H1 (cell line): Measurements from ENCODE around the gene PRDM5. TPM values are rescaled to one million over a fixed set of nuclear protein-coding genes. Genes with fewer than 3 reads are reported as not detected.

ENCODE experiments used
- CTCF ChIA-PET: fragments of 300-600 bp; sonication (Branson Sonifier 250); formaldehyde crosslinking; loops from one replicate; lab custom pipeline; 2021; ENCODE audit not compliant: partially characterized antibody; lab: Charles Lee
- POLR2A ChIA-PET: fragments of 300-600 bp; sonication (Branson Sonifier 250); formaldehyde crosslinking; loops from one replicate; lab custom pipeline; 2021; ENCODE audit warnings: inconsistent platforms; ENCODE audit not compliant: partially characterized antibody; lab: Charles Lee
- DNase-seq, 2 experiments: peaks; one replicate each; pipeline versions ENCODE4 v3.0.0 to v3.0.0-alpha.2; 2010 to 2022; ENCODE audit warnings: low spot score in 2 of 2, low read depth in 1 of 2, mixed read lengths in 1 of 2
- FAIRE-seq: peaks from 2 replicates; lab custom pipeline; 2011; peaks lifted over from hg19 to GRCh38; lab: Jason Lieb, UNC
- H2AFZ ChIP-seq: 2 replicates; pipeline ENCODE4 v1.8.1; 2012; ENCODE audit warnings: low read length, inconsistent platforms
- H2AK5ac ChIP-seq: 2 replicates; pipeline ENCODE4 v1.6.1; 2013; ENCODE audit warnings: low read depth, low read length
- H2BK120ac ChIP-seq: replicated peaks from 2 replicates; pipeline ENCODE3; 2013; ENCODE audit warnings: low read depth, low read length, inconsistent platforms
- H2BK12ac ChIP-seq: 2 replicates; pipeline ENCODE4 v1.6.1; 2013; ENCODE audit warnings: low read depth, low read length
- H2BK15ac ChIP-seq: 2 replicates; pipeline ENCODE4 v1.6.1; 2013; ENCODE audit warnings: low read length
- H2BK20ac ChIP-seq: 2 replicates; pipeline ENCODE4 v1.6.1; 2013; ENCODE audit warnings: low read length
- H2BK5ac ChIP-seq: 2 replicates; pipeline ENCODE4 v1.6.1; 2013; ENCODE audit warnings: low read depth, low read length
- H3K14ac ChIP-seq: 2 replicates; pipeline ENCODE4 v1.6.1; 2013; ENCODE audit warnings: inconsistent platforms; ENCODE audit not compliant: insufficient read length
- H3K18ac ChIP-seq: 2 replicates; pipeline ENCODE4 v1.6.1; 2013; ENCODE audit warnings: low read length; ENCODE audit errors: extremely low read depth
- H3K23ac ChIP-seq: 2 replicates; pipeline ENCODE4 v1.6.1; 2013; ENCODE audit warnings: inconsistent platforms; ENCODE audit not compliant: insufficient read length
- H3K23me2 ChIP-seq: 2 replicates; pipeline ENCODE4 v1.6.1; 2013; ENCODE audit warnings: low read depth, low read length
- H3K27ac ChIP-seq: 2 replicates; pipeline ENCODE4 v1.6.1; 2011; ENCODE audit warnings: low read depth, low read length, inconsistent platforms
- H3K27me3 ChIP-seq, 4 experiments: replicated peaks in 1 of 4; 1 replicate in 1 of 4; 2 replicates in 3 of 4; pipeline versions ENCODE4 v1.6.1 to v1.8.1; 2011 to 2013; ENCODE audit warnings: low read length in 3 of 4, mild to moderate bottlenecking in 3 of 4, inconsistent platforms in 2 of 4, mixed read lengths in 2 of 4, moderate library complexity in 1 of 4; ENCODE audit not compliant: control insufficient read depth in 3 of 4, insufficient read depth in 3 of 4; ENCODE audit errors: extremely low read depth in 1 of 4
- H3K36me3 ChIP-seq, 4 experiments: 2 replicates each; pipeline versions ENCODE4 v1.6.1 to v1.8.1; 2011 to 2013; ENCODE audit warnings: mild to moderate bottlenecking in 4 of 4, low read length in 3 of 4, moderate library complexity in 2 of 4, control low read depth in 1 of 4, inconsistent platforms in 1 of 4; ENCODE audit not compliant: insufficient read depth in 4 of 4, control insufficient read depth in 2 of 4
- H3K4ac ChIP-seq: replicated peaks from 2 replicates; pipeline ENCODE3; 2013; ENCODE audit warnings: low read length, low read depth, mixed read lengths, inconsistent platforms; ENCODE audit not compliant: insufficient read length
- H3K4me1 ChIP-seq, 4 experiments: replicated peaks in 1 of 4; 1 replicate in 1 of 4; 2 replicates in 3 of 4; pipeline versions ENCODE4 v1.6.1 to v1.8.1; 2011 to 2013; ENCODE audit warnings: low read length in 3 of 4, inconsistent platforms in 2 of 4, mixed read lengths in 1 of 4; ENCODE audit not compliant: insufficient read depth in 4 of 4, control insufficient read depth in 3 of 4
- H3K4me2 ChIP-seq, 2 experiments: 2 replicates each; pipeline versions ENCODE4 v1.6.1 to v1.8.1; 2011 to 2013; ENCODE audit warnings: low read depth in 2 of 2, low read length in 2 of 2, control low read depth in 1 of 2, inconsistent platforms in 1 of 2, mild to moderate bottlenecking in 1 of 2; ENCODE audit not compliant: insufficient read depth in 1 of 2
- H3K4me3 ChIP-seq, 4 experiments: fragments of 200-600, 300-600 bp in 1 of 4; sonication (generic), shearing (Covaris generic), sonication (Bioruptor Twin) in 1 of 4; 2 replicates each; pipeline versions ENCODE4 v1.5.1 to v1.8.1; 2011 to 2016; ENCODE audit warnings: low read length in 4 of 4, low read depth in 3 of 4, control low read depth in 2 of 4, inconsistent platforms in 2 of 4, mild to moderate bottlenecking in 2 of 4, mixed read lengths in 1 of 4, moderate library complexity in 1 of 4; ENCODE audit not compliant: insufficient read depth in 2 of 4; ENCODE audit errors: extremely low read depth in 1 of 4
- H3K56ac ChIP-seq: replicated peaks from 2 replicates; pipeline ENCODE3; 2013; ENCODE audit warnings: low read depth, mild to moderate bottlenecking, mixed read lengths, low read length, inconsistent platforms; ENCODE audit not compliant: insufficient read length
- H3K79me1 ChIP-seq: 2 replicates; pipeline ENCODE4 v1.6.1; 2013; ENCODE audit warnings: low read depth, low read length, control low read depth
- H3K79me2 ChIP-seq, 2 experiments: 2 replicates each; pipeline versions ENCODE4 v1.6.1 to v1.8.1; 2012 to 2013; ENCODE audit warnings: low read length in 2 of 2, mild to moderate bottlenecking in 2 of 2, inconsistent platforms in 1 of 2; ENCODE audit not compliant: insufficient read depth in 2 of 2, control insufficient read depth in 1 of 2
- H3K9ac ChIP-seq, 4 experiments: replicated peaks in 1 of 4; 1 replicate in 1 of 4; 2 replicates in 3 of 4; pipeline versions ENCODE4 v1.6.1 to v1.8.1; 2011 to 2013; ENCODE audit warnings: low read depth in 3 of 4, low read length in 3 of 4, control low read depth in 2 of 4, mild to moderate bottlenecking in 2 of 4, moderate library complexity in 2 of 4, inconsistent platforms in 1 of 4; ENCODE audit errors: extremely low read depth in 1 of 4
- H3K9me3 ChIP-seq, 2 experiments: 2 replicates each; pipeline versions ENCODE4 v1.6.1 to v1.8.1; 2012 to 2013; ENCODE audit warnings: mild to moderate bottlenecking in 2 of 2, moderate library complexity in 2 of 2, control low read depth in 1 of 2, inconsistent platforms in 1 of 2, low read depth in 1 of 2, low read length in 1 of 2, mixed read lengths in 1 of 2; ENCODE audit not compliant: insufficient read depth in 2 of 2
- H4K20me1 ChIP-seq, 2 experiments: replicated peaks in 1 of 2; 2 replicates each; pipeline versions ENCODE3 to v1.8.1; 2011 to 2013; ENCODE audit warnings: inconsistent platforms in 2 of 2, low read length in 2 of 2, mild to moderate bottlenecking in 1 of 2; ENCODE audit not compliant: insufficient read depth in 2 of 2, control insufficient read depth in 1 of 2
- H4K5ac ChIP-seq: 2 replicates; pipeline ENCODE4 v1.6.1; 2013; ENCODE audit warnings: low read length, low read depth, mixed read lengths, inconsistent platforms; ENCODE audit not compliant: insufficient read length
- H4K8ac ChIP-seq: 2 replicates; pipeline ENCODE4 v1.8.0; 2013; ENCODE audit warnings: mild to moderate bottlenecking, moderate library complexity, low read length, inconsistent platforms; ENCODE audit not compliant: insufficient read depth; ENCODE audit errors: extremely low read depth
- H4K91ac ChIP-seq: replicated peaks from 2 replicates; pipeline ENCODE3; 2013; ENCODE audit warnings: low read length, mixed read lengths, inconsistent platforms; ENCODE audit not compliant: insufficient read length
- ASH2L ChIP-seq: fragments of 200-600, 300-600 bp; sonication (generic); IDR thresholded peaks from one replicate; pipeline ENCODE4 v1.7.1; 2017; ENCODE audit warnings: low read length
- ATF2 ChIP-seq: IDR thresholded peaks from 2 replicates; pipeline ENCODE4 v1.6.1; 2012; ENCODE audit warnings: low read length, inconsistent platforms
- CHD1 ChIP-seq: IDR thresholded peaks from 2 replicates; pipeline ENCODE4 v1.6.1; 2012; ENCODE audit warnings: low read depth, low read length, improper control_type of control experiment
- KDM5A ChIP-seq: fragments of 200-600 bp; IDR thresholded peaks from 2 replicates; pipeline ENCODE4 v1.7.1; 2012; ENCODE audit warnings: mild to moderate bottlenecking, low read length, inconsistent platforms, mixed read lengths
- WGBS, 2 experiments: shearing (Covaris generic) in 1 of 2; methylation state at CpG; one replicate each; pipeline versions ENCODE4 v1.1.6 to v1.1.7; 2013 to 2015; ENCODE audit warnings: low lambda C conversion rate in 2 of 2, mixed read lengths in 2 of 2, inconsistent platforms in 1 of 2, low coverage in 1 of 2, missing lambda C conversion rate in 1 of 2; ENCODE audit not compliant: insufficient replicate concordance in 2 of 2, insufficient coverage in 1 of 2, insufficient read length in 1 of 2; ENCODE audit errors: extremely low coverage in 1 of 2, missing lambda C conversion rate in 1 of 2; 5-methylcytosine and 5-hydroxymethylcytosine counted together
- polyA plus RNA-seq, 7 experiments: library from polyadenylated mRNA; depleted of rRNA in 3 of 7; stranded (reverse) in 5 of 7; unstranded in 2 of 7; fragments of >200 nt in 5 of 7; fragments of 200-250 nt in 2 of 7; gene quantifications; 1 replicate in 5 of 7; 2 replicates in 1 of 7; 4 replicates in 1 of 7; pipeline versions ENCODE4 v1.2.1 to v1.2.3, GENCODE V29; 2011 to 2013; ENCODE audit warnings: missing spikeins in 2 of 7, mixed read lengths in 2 of 7
- total RNA-seq: library from RNA; stranded (reverse); fragmentation: NEBNext Ultra II Directional; extraction: Animal tissue kit (Norgen Biotek cat#: 25700); gene quantifications from 2 replicates; pipeline ENCODE4 v1.2.1, GENCODE V29; 2021
- TF ChIP-seq, protein P1 (sequence below): IDR thresholded peaks from 2 replicates; pipeline ENCODE4 v1.6.1; 2012; ENCODE audit warnings: inconsistent platforms

The PRDM5 gene
- total and polyA plus RNA-seq, 2 of the 8 experiments (the other 6 are each of a cell fraction or from before 2014, with no cell fraction given): 8.2 to 23.4 TPM

DNA sequence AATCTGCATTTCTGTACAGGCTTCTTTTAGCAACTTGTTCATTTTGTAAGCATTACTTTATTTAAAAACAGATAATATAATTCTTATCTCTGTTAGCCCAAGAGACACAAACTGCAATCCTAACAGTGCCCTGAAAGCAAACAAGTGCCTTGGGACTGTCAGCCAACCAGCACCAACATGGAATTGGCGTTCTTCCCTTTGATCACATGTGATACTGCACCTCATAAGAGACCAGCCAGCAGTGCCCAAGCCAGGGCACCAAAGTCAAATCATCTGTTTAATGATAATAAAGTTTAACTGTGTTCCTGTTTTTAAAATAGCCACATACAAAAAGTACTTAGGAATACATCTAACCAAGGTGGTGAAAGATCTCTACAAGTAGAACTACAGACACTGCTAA lies 223.2 kb downstream of the PRDM5 start:
- no peak overlapping the region for H3K18ac ChIP-seq
- no peaks in the 10 kb centered on the region; a peak in 1 of 8 replicates for H3K36me3 ChIP-seq
- no peak overlapping the region for H2BK15ac ChIP-seq
- no peaks in the 10 kb centered on the region for H3K79me2 ChIP-seq
- WGBS, 2 experiments: 86% methylated on average over 1 of the region's 1 CpG; no CpG with 5 or more reads in 1 of the 2 experiments
- H2BK20ac ChIP-seq: no peak overlapping the region
- H3K4me1 ChIP-seq: no peaks in the 10 kb centered on the region
- no peaks in the 10 kb centered on the region for H3K79me1 ChIP-seq
- ChIA-PET CTCF (no interaction called here), POLR2A (no interaction called here)
- H2BK120ac ChIP-seq: no peak overlapping the region
- H4K20me1 ChIP-seq: no peaks in the 10 kb centered on the region
- no peak overlapping the region for H3K9ac ChIP-seq
- no peak overlapping the region for H3K23ac ChIP-seq
- H4K91ac ChIP-seq: no peak overlapping the region
- no peak overlapping the region for H3K4ac ChIP-seq
- 0 out of 2 replicates have a peak overlapping the region, but pooled peaks have one; percentile 82 for H2AK5ac ChIP-seq
- no peak overlapping the region for H4K5ac ChIP-seq
- FAIRE-seq (peak; percentile 19), DNase-seq (no peak)
- no peaks in the 10 kb centered on the region for H3K27me3 ChIP-seq
- H3K4me2 ChIP-seq: no peak overlapping the region
- TF ChIP-seq ASH2L (no peak), CHD1 (no peak), ATF2 (no peak), KDM5A (no peak)
- TF ChIP-seq, protein P1, sequence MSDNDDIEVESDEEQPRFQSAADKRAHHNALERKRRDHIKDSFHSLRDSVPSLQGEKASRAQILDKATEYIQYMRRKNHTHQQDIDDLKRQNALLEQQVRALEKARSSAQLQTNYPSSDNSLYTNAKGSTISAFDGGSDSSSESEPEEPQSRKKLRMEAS: no peak
- no peak overlapping the region for H4K8ac ChIP-seq
- no peaks in the 10 kb centered on the region for H3K9me3 ChIP-seq
- no peak overlapping the region for H2BK12ac ChIP-seq
- no peak overlapping the region for H2AFZ ChIP-seq
- H3K4me3 ChIP-seq: no peak overlapping the region
- H3K27ac ChIP-seq: no peak overlapping the region
- H3K23me2 ChIP-seq: no peaks in the 10 kb centered on the region
- H3K56ac ChIP-seq: no peak overlapping the region
- H2BK5ac ChIP-seq: no peak overlapping the region
- no peak overlapping the region for H3K14ac ChIP-seq
